GM18505 (cell line): ENCODE data around the gene MAU2.
"Not testable (repeated sequence)": the region's sequence is repeated elsewhere in the genome, so short reads cannot be mapped to it uniquely, and the experiment has no call there.

ENCODE experiments used
- ATAC-seq: cut with Tn5 transposase; IDR thresholded peaks from one replicate; pipeline ENCODE4 v1.9.1; 2021; ENCODE audit not compliant: unreplicated experiment
- POLR2A ChIP-seq: IDR thresholded peaks from 4 replicates; pipeline ENCODE4 v1.6.1; 2011; ENCODE audit warnings: borderline replicate concordance; ENCODE audit not compliant: insufficient read depth, insufficient read length; ENCODE audit errors: extremely low read depth

Gene MAU2

DNA sequence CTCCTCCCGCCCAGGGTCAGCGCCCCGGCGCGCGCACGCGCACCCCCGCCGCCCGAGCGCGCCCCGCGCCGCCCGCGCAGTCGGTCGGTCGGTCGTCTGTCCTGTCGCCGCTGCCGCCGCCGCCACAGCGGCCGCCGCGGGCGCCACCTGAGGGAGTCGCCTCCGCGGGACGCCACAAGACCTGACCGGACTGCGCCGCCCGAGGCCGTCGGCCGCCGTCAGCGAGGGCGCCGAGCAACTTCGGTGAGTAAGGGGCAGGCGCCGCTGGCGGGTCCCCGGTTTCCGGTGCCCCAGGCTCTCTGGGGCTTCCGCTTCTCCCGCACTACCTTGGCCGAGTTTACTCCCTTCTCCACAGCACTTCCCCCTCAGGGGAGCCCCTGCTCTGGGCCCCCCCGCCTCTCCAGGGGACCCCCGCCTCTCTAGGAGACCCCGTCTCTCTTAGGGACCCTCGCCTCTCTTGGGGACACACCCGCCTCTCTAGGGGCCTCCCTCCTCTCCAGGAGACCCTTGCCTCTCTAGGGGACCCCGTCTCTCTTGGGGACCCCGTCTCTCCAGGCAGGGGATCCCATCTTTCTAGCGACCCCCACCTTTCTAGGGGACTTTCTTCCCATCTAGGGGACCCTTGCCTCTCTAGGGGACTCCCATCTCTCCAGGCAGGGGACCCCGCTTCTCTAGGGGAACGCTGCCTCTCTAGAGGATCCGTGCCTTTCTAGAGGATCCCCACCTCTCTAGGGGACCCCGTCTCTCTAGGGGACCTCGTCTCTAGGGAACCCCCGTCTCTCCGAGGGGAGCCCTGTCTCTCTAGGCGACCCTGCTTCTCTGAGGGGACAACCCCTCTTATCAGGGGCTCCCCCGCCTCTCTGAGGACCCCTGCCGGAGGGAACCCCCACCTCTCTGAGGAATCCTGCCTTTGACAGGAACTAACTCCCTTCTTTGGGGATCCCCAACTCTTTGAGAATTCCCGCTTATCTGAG is 65.6 kb downstream of the MAU2 start:
- no peak for ATAC-seq
- peak; percentile 81 for TF ChIP-seq POLR2A

DNA sequence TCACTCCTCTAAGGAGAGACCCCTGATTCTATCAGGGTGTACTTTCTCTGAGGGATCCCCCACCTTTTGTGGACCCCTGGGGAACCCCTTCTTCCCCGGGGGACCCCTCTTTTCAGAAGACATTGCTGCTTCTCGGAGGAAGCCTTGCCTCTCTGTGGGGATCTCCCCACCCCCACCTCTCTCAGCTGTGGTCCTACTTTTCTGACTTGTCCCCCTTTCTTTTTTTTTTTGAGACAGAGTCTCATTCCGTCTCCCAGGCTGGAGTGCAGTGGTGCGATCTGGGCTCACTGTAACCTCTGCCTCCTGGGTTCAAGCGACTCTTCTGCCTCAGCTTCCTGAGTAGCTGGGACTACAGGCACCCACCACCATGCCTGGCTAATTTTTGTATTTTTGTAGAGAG is 66.5 kb downstream of the MAU2 start:
- no peak for TF ChIP-seq POLR2A
- no peak for ATAC-seq

DNA sequence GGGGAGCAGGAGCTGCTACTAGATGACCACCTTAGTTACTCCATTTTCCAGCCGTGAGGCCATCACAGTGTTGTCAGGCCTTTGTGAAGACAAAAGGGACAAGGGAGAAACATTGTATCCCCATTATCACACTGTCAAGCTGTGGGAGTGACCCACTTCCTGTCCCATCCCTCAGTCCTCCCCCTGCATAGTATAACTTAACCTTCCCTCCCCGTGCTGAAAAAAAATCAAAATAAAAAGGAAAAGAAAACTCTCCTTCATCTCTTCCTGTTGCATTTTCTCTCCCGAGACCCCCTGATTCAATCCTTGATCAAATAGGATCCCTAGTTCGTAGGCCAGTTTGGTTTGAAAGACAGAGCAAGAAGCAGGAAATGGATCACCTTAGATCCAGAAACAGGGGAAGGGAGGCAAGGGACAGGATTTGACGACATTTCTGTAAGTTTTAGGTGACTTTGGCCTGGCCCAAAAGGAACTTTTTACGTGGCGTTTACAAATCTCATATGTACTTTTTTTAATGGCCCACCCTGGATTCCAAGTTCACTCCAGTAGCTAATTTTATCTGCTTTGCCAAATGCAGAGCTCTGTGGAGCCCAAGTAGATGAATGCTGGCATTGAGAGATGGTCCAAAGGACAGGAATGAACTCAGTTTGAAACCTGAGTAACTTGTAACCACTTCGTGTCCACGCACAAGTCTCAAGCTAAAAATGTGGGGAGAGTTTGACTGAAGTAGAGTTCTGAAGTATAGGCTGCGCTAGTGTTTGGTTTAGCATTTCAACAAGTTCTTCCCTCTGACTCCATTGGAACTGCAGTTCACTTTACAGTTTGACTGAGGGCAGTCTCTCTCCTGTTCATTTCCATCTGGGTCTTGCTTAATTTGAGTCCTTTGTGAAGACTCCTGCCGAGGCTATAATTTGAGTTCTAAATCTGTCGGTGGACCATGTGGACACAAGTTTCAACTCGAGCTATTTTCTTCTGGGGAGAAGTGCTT is 68.2 kb downstream of the MAU2 start:
- no peak for TF ChIP-seq POLR2A
- no peak for ATAC-seq

GRCh38 chr19:19389683-19390082 is 69.1 kb downstream of the MAU2 start:
- not testable (repeated sequence) for ATAC-seq

GRCh38 chr19:19394333-19394732 is 73.7 kb downstream of the MAU2 start:
- not testable (repeated sequence) for ATAC-seq

- ATAC-seq: no peak
- no peak for TF ChIP-seq POLR2A
Observed at GRCh38 chr19:19399733-19400433, 79.3 kb downstream of the MAU2 start.

- no peak for TF ChIP-seq POLR2A
- no peak for ATAC-seq
Observed at GRCh38 chr19:19402656-19403372, 82.2 kb downstream of the MAU2 start.

DNA sequence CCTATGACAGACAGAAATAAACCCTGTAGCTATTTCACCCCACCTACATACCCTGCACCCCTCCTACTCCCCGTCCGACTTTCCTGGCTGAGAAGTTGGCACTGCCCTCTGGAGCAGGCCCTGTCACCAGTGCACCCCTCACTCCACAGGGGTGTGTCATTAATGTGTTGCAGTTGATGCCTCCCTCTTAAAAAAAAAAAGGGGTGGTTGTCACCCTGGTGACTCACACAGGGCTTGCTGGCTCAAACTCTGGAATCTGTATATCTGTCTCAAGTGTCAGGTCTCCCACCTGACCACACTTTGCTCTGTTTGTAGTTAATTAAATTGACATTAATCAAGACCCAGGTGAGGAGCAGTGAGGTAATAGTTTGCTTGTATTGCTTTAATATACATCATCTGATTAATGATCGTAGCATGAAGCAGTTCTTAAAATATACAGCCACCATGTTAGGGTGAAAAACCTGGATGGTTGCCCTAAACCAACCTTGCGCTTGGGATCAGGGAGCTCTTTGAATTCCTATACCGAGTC is 82.8 kb downstream of the MAU2 start:
- no peak for TF ChIP-seq POLR2A
- no peak for ATAC-seq

DNA sequence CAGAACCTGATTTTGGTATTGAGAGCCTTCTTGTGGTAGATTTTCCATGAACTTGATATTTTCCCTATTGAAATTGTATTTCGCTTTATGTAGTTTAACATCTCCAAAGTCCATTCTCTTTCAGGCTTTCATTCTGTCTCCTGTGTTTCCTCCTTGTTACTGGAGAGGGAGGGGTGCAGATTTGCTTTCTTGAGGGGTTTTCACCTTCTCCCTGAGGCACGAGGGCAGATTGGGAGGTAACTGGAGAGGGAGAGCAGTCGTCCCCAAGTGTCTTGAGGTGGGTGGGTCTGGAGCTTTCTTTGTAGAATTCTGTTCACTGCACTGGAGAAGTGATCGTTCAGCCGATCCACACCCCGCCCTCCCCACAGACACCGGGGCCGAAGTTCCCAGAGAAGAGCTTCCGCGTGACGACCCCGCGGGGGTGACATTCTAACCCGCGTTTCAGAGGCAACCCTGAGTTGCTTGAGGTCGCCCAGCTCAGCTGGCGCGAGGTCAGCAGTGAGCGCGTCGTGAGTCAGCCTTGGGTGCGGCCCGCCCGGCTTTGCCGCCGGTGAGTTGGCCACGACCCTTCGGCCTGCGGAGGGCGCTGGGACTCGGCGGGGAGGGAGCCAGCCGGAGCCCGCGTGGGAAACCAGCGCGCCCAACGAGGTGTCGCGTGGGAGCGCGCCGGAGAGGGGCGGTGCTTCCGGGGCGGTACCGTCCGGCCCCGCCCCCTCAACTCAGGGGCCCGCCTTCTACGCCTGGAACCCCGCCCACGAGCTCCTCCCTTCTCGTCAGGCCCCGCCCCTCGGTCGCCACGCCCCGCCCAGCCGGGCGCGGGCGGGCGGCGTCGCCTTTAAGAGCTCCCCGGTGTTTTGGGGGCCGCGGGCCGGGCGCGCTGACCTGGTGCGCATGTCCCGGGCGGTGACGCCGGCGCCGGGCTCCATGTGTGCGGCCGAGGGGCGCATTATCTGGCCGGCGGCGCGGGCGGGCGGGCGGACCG is 84.5 kb downstream of the MAU2 start, which contains the start of gene GATAD2A:
Gene GATAD2A (plus strand): TSS at position 797 of the 982 bp plus-strand sequence. CDS start 59,671 bp downstream, outside the sequence.
- peak; percentile 74 for ATAC-seq
- TF ChIP-seq POLR2A: peak; percentile 59

- peak; percentile 28 for ATAC-seq
- no peak for TF ChIP-seq POLR2A
Observed at GRCh38 chr19:19405971-19406877, 85.6 kb downstream of the MAU2 start.
